B cell (primary cell): ENCODE data around the gene IGFN1. TPM values are rescaled to one million over a fixed set of nuclear protein-coding genes. Genes with fewer than 3 reads are reported as not detected.

ENCODE experiments used
- ATAC-seq: fragments of 200-7000 bp; cut with Tn5 transposase; one replicate; pipeline ENCODE4 v1.10.0; 2021; ENCODE audit warnings: low read depth, mild to moderate bottlenecking, moderate number of reproducible peaks, moderate library complexity
- CTCF ChIA-PET: fragments of 350-600 bp; sonication (Branson Sonifier 250); formaldehyde crosslinking; loops from one replicate; lab custom pipeline; 2021; ENCODE audit warnings: antibody characterized with exemption, inconsistent platforms; lab: Charles Lee
- POLR2A ChIA-PET: fragments of 350-600 bp; sonication (Branson Sonifier 250); formaldehyde crosslinking; loops from one replicate; lab custom pipeline; 2021; ENCODE audit warnings: antibody characterized with exemption; lab: Charles Lee
- DNase-seq: peaks from one replicate; pipeline ENCODE4 v3.0.0; 2013
- H2AFZ ChIP-seq: 2 replicates; pipeline ENCODE4 v1.6.1; 2012; ENCODE audit warnings: mild to moderate bottlenecking, low read depth, low read length; ENCODE audit not compliant: insufficient read depth, poor library complexity, severe bottlenecking
- H3K27ac ChIP-seq, 2 donors: 1 replicate in 1 of 2; 2 replicates in 1 of 2; pipeline ENCODE4 v1.5.1; 2012 to 2013; ENCODE audit warnings: low read length in 2 of 2, mild to moderate bottlenecking in 2 of 2, moderate library complexity in 1 of 2
- H3K27me3 ChIP-seq, 4 experiments: fragments of 200-600 bp in 1 of 4; sonication (generic) in 1 of 4; replicated peaks in 1 of 4; 1 replicate in 2 of 4; 2 replicates in 2 of 4; pipeline versions ENCODE4 v1.6.1 to v1.7.0; 2013 to 2016; ENCODE audit warnings: low read length in 3 of 4, mild to moderate bottlenecking in 2 of 4, mixed read lengths in 1 of 4, moderate library complexity in 1 of 4; ENCODE audit not compliant: insufficient read depth in 4 of 4, control insufficient read depth in 3 of 4; ENCODE audit errors: control extremely low read depth in 1 of 4
- H3K36me3 ChIP-seq, 2 experiments: replicated peaks in 1 of 2; 1 replicate in 1 of 2; 2 replicates in 1 of 2; pipeline versions ENCODE4 v1.6.1 to v1.7.1; 2013; ENCODE audit warnings: low read length in 1 of 2; ENCODE audit not compliant: insufficient read depth in 2 of 2, control insufficient read depth in 1 of 2; ENCODE audit errors: control extremely low read depth in 1 of 2, extremely low read depth in 1 of 2
- H3K4me1 ChIP-seq, 2 donors: fragments of 200-600 bp in 1 of 2; sonication (generic) in 1 of 2; 1 replicate in 1 of 2; 2 replicates in 1 of 2; pipeline versions ENCODE4 v1.5.1 to v1.6.1; 2013 to 2017; ENCODE audit warnings: low read length in 2 of 2; ENCODE audit not compliant: control insufficient read depth in 2 of 2, insufficient read depth in 2 of 2
- H3K4me2 ChIP-seq: replicated peaks from 2 replicates; pipeline ENCODE3; 2012; ENCODE audit warnings: mild to moderate bottlenecking, low read depth, low read length; ENCODE audit not compliant: poor library complexity, severe bottlenecking
- H3K4me3 ChIP-seq, 5 experiments: fragments of 200-600 bp in 1 of 5; sonication (generic) in 1 of 5; 1 replicate in 3 of 5; 2 replicates in 2 of 5; pipeline versions ENCODE4 v1.5.1 to v1.7.0; 2011 to 2016; ENCODE audit warnings: low read length in 4 of 5, mild to moderate bottlenecking in 4 of 5, low read depth in 2 of 5, control low read depth in 1 of 5, moderate library complexity in 1 of 5; ENCODE audit not compliant: insufficient read depth in 1 of 5; ENCODE audit errors: control extremely low read depth in 1 of 5, extremely low read depth in 1 of 5
- H3K79me2 ChIP-seq: fragments of 200-600 bp; sonication (generic); one replicate; pipeline ENCODE4 v1.6.0; 2016; ENCODE audit warnings: low read length; ENCODE audit not compliant: control insufficient read depth, insufficient read depth
- H3K9ac ChIP-seq: fragments of 200-600 bp; sonication (generic); 2 replicates; pipeline ENCODE4 v1.6.1; 2017; ENCODE audit warnings: mild to moderate bottlenecking, low read length, moderate library complexity
- H3K9me3 ChIP-seq, 3 donors: one replicate each; pipeline versions ENCODE4 v1.6.1 to v1.7.1; 2013; ENCODE audit warnings: low read length in 2 of 3; ENCODE audit not compliant: control insufficient read depth in 2 of 3, insufficient read depth in 1 of 3; ENCODE audit errors: control extremely low read depth in 1 of 3
- H4K20me1 ChIP-seq: 2 replicates; pipeline ENCODE4 v1.6.0; 2012; ENCODE audit warnings: mild to moderate bottlenecking, low read length; ENCODE audit not compliant: insufficient read depth, control insufficient read depth, poor library complexity, severe bottlenecking
- H3K27ac Mint-ChIP-seq: one replicate; pipeline ENCODE4 v1.8.0; 2021; ENCODE audit warnings: mixed read lengths
- H3K27me3 Mint-ChIP-seq: one replicate; pipeline ENCODE4 v1.8.0; 2021; ENCODE audit warnings: mixed read lengths
- H3K4me1 Mint-ChIP-seq: one replicate; pipeline ENCODE4 v1.8.0; 2021; ENCODE audit warnings: mixed read lengths
- H3K4me3 Mint-ChIP-seq: one replicate; pipeline ENCODE4 v1.8.0; 2021; ENCODE audit warnings: mixed read lengths
- H3K9me3 Mint-ChIP-seq: one replicate; pipeline ENCODE4 v1.8.0; 2022; ENCODE audit warnings: mixed read lengths; ENCODE audit not compliant: insufficient read depth
- CTCF ChIP-seq: fragments of 200-600 bp; IDR thresholded peaks from one replicate; pipeline ENCODE4 v1.8.0; 2022; ENCODE audit warnings: antibody characterized with exemption, mild to moderate bottlenecking
- EZH2 ChIP-seq: IDR thresholded peaks from 2 replicates; pipeline ENCODE4 v1.6.1; 2012; ENCODE audit warnings: borderline replicate concordance, low read depth, mild to moderate bottlenecking, moderate library complexity, low read length; ENCODE audit not compliant: insufficient read depth, poor library complexity, severe bottlenecking
- WGBS: methylation state at CpG from one replicate; pipeline ENCODE4 v1.1.5; 2013; ENCODE audit warnings: missing lambda C conversion rate; ENCODE audit not compliant: insufficient coverage; 5-methylcytosine and 5-hydroxymethylcytosine counted together
- intact Hi-C: fragments of 100-400 bp; cut with micrococcal nuclease; formaldehyde crosslinking; loops from one replicate; pipeline ENCODE4 v1.10.0; 2022
- polyA plus RNA-seq: library from polyadenylated mRNA; depleted of rRNA; stranded (reverse); fragments of >200 nt; gene quantifications from 2 replicates; pipeline ENCODE4 v1.2.3, GENCODE V29; 2012
- total RNA-seq, 2 donors: library from RNA; stranded (reverse); fragments of 120-200 nt in 1 of 2; gene quantifications; 1 replicate in 1 of 2; 2 replicates in 1 of 2; pipeline versions ENCODE4 v1.2.3 to v1.2.4, GENCODE V29; 2013 to 2022

IGFN1 gene
- total and polyA plus RNA-seq, 2 donors (not counting 1 experiment from before 2014, with no cell fraction given) = not detected

DNA sequence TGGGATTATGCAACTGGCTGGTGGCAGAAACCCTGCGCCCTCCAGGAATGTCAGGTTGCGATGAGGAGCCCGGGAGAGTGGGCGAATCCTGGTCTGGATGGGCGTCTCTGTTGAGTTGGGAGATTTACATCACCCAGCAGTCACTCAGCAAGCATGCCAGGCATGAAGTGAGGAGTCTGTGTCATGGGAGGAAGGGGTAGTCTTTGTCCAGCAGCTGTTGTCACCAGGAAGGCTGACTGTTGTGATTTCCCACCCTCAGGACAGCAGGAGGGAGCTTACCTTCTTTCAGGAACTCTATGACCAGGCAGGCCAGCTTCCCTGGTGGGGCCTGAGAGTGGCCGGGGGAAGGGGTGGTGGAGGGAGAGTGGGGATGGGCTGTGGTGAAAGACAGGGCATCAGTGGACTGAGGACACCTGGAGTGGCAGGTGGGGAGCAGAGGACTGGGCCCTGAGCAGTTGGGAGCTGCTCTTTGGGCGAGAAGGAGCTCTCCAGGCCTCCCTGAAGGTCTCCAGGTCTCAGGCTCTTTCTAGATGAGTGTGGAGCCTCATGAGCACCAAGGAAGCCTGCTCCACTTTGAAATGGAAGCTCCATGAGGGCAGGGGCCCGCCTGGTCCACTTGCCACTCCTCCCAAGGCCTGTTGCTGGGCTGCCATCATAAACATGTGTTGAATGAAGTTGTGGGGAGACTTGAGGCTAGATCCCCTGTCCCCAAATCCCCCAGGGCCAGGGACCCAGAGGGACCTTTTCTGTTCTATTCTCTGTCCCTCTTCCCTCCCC lies 71.3 kb downstream of the IGFN1 start:
- H3K27me3 Mint-ChIP-seq = peaks cover 39% of the 10 kb centered on the region
- ChIA-PET CTCF (no interaction called here), POLR2A (no interaction called here)

More for the DNA sequence above, 71.3 kb downstream of the IGFN1 start:
- Mint-ChIP-seq H3K27ac (no peak overlapping the region), H3K4me1 (no peaks in the 10 kb centered on the region), H3K9me3 (no peaks in the 10 kb centered on the region), H3K4me3 (no peak overlapping the region)
- H3K27ac ChIP-seq = no peak overlapping the region
- WGBS = 94% methylated on average over 6 of the region's 8 CpGs
- no peaks in the 10 kb centered on the region for H3K36me3 ChIP-seq
- intact Hi-C loops = no loop called here
- no peak for ATAC-seq
- H2AFZ ChIP-seq = no peak overlapping the region
- H3K4me1 ChIP-seq = no peaks in the 10 kb centered on the region
- H3K4me3 ChIP-seq = no peak overlapping the region
- H3K79me2 ChIP-seq = no peaks in the 10 kb centered on the region
- no peak overlapping the region for H3K4me2 ChIP-seq
- H4K20me1 ChIP-seq = no peaks in the 10 kb centered on the region
- H3K9me3 ChIP-seq = peaks cover 0 to 11% (median 0%) of the 10 kb centered on the region in 3 donors
- no peak for TF ChIP-seq CTCF
- TF ChIP-seq EZH2 = no peak
- peaks cover 0 to 38% (median 2%) of the 10 kb centered on the region in 4 experiments for H3K27me3 ChIP-seq
- H3K9ac ChIP-seq = no peak overlapping the region
- DNase-seq = no peak
